ENCODE results near the gene NDUFB10. TPM values are rescaled to one million over a fixed set of nuclear protein-coding genes. Genes with fewer than 3 reads are reported as not detected.
"Not testable (repeated sequence)": the region's sequence is repeated elsewhere in the genome, so short reads cannot be mapped to it uniquely, and the experiment has no call there.

NDUFB10 gene
- total and polyA plus RNA-seq, 5 donors from 2014 or later: 65.1 to 288 (median 193) TPM

DNA sequence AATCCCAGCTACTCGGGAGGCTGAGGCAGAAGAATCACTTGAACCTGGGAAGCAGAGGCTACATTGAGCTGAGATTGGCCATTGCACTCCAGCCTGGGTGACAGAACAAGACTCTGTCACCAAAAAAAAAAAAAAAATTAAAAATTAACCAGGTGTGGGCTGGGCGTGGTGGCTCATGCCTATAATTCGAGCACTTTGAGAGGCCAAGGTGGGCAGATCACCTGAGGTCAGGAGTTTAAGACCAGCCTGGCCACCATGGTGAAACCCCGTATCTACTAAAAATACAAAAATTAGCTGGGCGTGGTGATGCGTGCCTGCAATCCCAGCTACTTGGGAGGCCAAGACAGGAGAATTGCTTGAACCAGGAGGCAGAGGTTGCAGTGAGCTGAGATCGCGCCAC lies 19.5 kb upstream of the NDUFB10 start:
- H3K27ac ChIP-seq (ENCODE audit: insufficient read depth, low read length, poor library complexity, severe bottlenecking); H3K27me3 Mint-ChIP-seq; ATAC-seq (ENCODE audit: low read depth in 2 of 2); H3K27ac Mint-ChIP-seq; H3K9me3 Mint-ChIP-seq; DNase-seq; H3K9me3 ChIP-seq (ENCODE audit: control insufficient read depth in 2 of 2, low read length in 2 of 2); H3K27me3 ChIP-seq (ENCODE audit: control insufficient read depth, insufficient read depth, low read length); H3K36me3 ChIP-seq (ENCODE audit: control insufficient read depth, insufficient read depth, low read length); H3K4me3 ChIP-seq (ENCODE audit: low read depth, low read length); H3K36me3 Mint-ChIP-seq: not testable (repeated sequence)
- peak overlapping the region in 1 of 4 donors; percentile 10 for H3K4me3 Mint-ChIP-seq
- H3K4me1 ChIP-seq (ENCODE audit: control insufficient read depth, insufficient read depth, low read length, poor library complexity, severe bottlenecking): peaks cover 23% of the 10 kb centered on the region
- H3K4me1 Mint-ChIP-seq: peaks cover 0 to 29% (median 9%) of the 10 kb centered on the region in 4 donors

DNA sequence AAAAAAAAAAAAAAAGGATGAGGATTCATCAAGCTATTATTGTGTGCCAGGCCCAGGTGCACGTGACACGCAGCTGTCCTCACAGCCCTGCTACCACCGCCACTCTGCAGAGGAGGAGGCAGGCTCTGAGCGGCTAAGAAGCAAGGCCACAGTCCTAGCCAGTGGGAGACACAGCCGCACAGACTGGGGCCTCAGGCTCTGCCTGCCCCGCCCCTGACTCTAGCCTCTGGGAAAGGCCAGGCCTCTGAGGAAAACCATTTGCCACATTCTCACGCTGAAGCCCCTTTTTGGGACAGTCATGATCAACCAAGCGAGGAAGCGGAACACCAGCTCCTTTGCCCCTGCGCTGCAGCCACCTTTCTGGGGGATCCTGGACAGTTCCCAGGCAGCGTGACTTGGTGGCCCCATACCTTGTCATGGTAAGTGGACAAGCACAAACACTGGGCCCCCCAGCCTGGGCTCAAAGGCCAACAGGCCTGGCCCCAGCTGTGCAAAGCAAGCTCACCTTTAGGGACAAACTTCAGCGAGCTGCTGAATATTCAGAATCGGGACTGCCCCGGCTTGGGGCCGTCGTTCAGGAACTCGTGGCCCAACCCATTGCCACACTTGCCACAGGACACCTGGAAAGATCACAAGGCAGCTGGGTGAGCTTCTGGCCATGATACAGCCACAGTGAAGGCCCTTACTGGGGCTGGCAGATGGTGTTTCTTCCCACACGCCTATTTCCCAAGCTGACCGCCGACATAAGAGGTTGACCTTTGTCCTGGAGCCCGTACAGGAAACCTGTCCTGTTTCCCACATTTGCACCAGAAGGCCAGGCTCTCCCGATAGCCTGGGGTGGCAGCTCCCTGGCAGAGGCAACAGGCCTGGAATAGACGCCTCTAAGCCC lies 18.8 kb upstream of the NDUFB10 start:
- Mint-ChIP-seq H3K36me3 (peaks cover 5% of the 10 kb centered on the region), H3K4me3 (peak overlapping the region in 1 of 4 donors; percentile 63), H3K9me3 (no peaks in the 10 kb centered on the region), H3K4me1 (peaks cover 0 to 29% (median 9%) of the 10 kb centered on the region in 4 donors), H3K27me3 (no peaks in the 10 kb centered on the region), H3K27ac (no peak overlapping the region)
- ATAC-seq (ENCODE audit: low read depth in 2 of 2): no peak
- peaks cover 23% of the 10 kb centered on the region for H3K4me1 ChIP-seq (ENCODE audit: control insufficient read depth, insufficient read depth, low read length, poor library complexity, severe bottlenecking)
- H3K9me3 ChIP-seq (ENCODE audit: control insufficient read depth in 2 of 2, low read length in 2 of 2): no peaks in the 10 kb centered on the region
- H3K36me3 ChIP-seq (ENCODE audit: control insufficient read depth, insufficient read depth, low read length): peaks cover 8% of the 10 kb centered on the region
- no peak overlapping the region for H3K4me3 ChIP-seq (ENCODE audit: low read depth, low read length)
- DNase-seq: no peak
- H3K27me3 ChIP-seq (ENCODE audit: control insufficient read depth, insufficient read depth, low read length): no peaks in the 10 kb centered on the region
- H3K27ac ChIP-seq (ENCODE audit: insufficient read depth, low read length, poor library complexity, severe bottlenecking): no peak overlapping the region

DNA sequence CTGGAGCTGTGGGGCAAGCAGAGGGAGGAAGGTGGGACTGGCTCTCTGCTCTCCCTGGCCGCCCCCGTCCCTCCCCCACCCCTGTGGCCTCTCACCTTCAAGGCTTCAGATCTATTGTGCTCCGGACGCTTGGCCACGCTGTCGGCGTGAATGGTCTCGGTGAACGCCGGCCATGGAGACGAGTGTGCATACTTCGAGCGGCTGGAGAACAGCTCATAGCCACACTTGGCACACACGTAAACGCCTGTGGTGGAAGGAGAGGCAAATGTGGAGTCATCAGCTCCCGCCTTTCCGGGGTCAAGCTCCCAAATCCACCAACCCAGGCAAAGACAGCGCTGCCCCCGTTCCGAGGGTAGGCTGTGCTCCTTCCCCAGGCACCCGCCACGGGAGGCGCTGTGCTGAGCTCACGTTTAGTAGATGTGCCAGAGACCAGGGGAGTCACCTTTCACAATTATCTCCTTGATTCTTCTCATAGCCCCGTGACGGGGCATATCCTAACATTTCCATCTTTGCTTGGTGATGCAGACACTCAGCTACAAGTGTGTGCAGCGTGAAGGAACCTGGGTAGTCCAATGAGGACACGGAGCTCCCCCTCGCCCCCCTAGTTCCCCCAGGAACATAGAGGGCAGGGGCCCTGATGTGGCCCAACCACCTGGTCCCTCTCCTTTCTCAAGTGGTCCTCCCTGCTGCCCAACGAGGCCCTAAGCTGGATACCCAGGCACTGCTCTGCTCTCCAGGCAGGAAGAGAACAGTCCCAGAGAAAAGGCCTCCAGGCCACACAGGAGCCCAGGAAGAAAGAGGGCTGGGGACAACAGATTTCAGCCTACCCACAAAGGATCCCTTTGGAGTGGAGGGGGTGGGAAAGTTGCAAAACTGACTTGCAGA lies 17.9 kb upstream of the NDUFB10 start:
- Histone ChIP-seq H3K4me3 (ENCODE audit: low read depth, low read length) (no peak overlapping the region), H3K9me3 (ENCODE audit: control insufficient read depth in 2 of 2, low read length in 2 of 2) (no peaks in the 10 kb centered on the region), H3K27me3 (ENCODE audit: control insufficient read depth, insufficient read depth, low read length) (no peaks in the 10 kb centered on the region), H3K36me3 (ENCODE audit: control insufficient read depth, insufficient read depth, low read length) (peaks cover 8% of the 10 kb centered on the region), H3K27ac (ENCODE audit: insufficient read depth, low read length, poor library complexity, severe bottlenecking) (no peak overlapping the region), H3K4me1 (ENCODE audit: control insufficient read depth, insufficient read depth, low read length, poor library complexity, severe bottlenecking) (peaks cover 23% of the 10 kb centered on the region)
- H3K27me3 Mint-ChIP-seq: no peaks in the 10 kb centered on the region
- no peaks in the 10 kb centered on the region for H3K9me3 Mint-ChIP-seq
- ATAC-seq (ENCODE audit: low read depth in 2 of 2) (no peak), DNase-seq (no peak)
- H3K27ac Mint-ChIP-seq: no peak overlapping the region
- peak overlapping the region; percentile 85 to 90 (median 87) for H3K4me3 Mint-ChIP-seq
- H3K36me3 Mint-ChIP-seq: peaks cover 5% of the 10 kb centered on the region
- H3K4me1 Mint-ChIP-seq: peaks cover 0 to 29% (median 9%) of the 10 kb centered on the region in 4 donors

DNA sequence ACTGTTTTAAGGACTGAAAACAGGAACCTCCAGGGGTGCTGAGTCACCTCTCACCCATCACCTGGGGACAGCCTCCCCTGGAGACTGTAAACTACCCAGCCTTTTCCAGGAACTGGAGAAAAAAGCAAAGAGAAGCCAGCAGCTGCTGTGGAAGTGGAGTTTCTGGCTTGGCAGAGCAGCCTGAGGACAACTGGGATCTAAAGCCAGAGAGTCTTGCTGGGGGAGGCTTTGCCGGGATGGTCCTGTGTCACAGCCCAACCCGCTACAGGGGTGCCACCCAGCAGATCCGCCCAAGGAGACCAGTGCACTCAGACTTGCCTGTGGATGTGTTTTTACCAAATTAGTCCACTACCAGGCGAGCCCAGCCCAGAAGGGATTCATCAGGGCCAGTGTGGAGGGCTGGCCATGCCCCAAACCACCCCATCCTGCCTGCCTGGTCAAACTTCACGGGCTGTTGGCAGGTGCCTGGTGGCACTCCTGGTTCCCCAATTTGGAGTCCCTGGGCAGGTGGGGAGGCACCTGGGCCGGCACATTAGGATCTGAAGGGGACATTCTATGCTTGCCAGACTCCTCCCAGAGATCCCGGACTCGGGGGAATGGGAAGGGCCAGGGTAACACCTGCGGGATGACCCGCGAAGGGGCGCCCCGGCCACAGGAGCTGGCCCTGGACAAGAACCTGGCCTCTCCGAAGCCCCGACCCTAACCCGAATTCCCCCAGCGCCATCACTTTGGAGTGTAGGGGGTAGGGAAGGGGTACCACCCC lies 17.1 kb upstream of the NDUFB10 start:
- Mint-ChIP-seq H3K36me3 (no peaks in the 10 kb centered on the region), H3K27ac (no peak overlapping the region), H3K4me3 (peak overlapping the region; percentile 85 to 96 (median 88)), H3K9me3 (no peaks in the 10 kb centered on the region), H3K4me1 (peaks cover 0 to 29% (median 9%) of the 10 kb centered on the region in 4 donors), H3K27me3 (no peaks in the 10 kb centered on the region)
- Histone ChIP-seq H3K27ac (ENCODE audit: insufficient read depth, low read length, poor library complexity, severe bottlenecking) (no peak overlapping the region), H3K27me3 (ENCODE audit: control insufficient read depth, insufficient read depth, low read length) (no peaks in the 10 kb centered on the region), H3K36me3 (ENCODE audit: control insufficient read depth, insufficient read depth, low read length) (peaks cover 8% of the 10 kb centered on the region), H3K9me3 (ENCODE audit: control insufficient read depth in 2 of 2, low read length in 2 of 2) (no peaks in the 10 kb centered on the region), H3K4me1 (ENCODE audit: control insufficient read depth, insufficient read depth, low read length, poor library complexity, severe bottlenecking) (peaks cover 23% of the 10 kb centered on the region), H3K4me3 (ENCODE audit: low read depth, low read length) (peak overlapping the region; percentile 37)
- ATAC-seq (ENCODE audit: low read depth in 2 of 2): no peak
- peak in 1 of 3 donors; percentile 61 for DNase-seq

DNA sequence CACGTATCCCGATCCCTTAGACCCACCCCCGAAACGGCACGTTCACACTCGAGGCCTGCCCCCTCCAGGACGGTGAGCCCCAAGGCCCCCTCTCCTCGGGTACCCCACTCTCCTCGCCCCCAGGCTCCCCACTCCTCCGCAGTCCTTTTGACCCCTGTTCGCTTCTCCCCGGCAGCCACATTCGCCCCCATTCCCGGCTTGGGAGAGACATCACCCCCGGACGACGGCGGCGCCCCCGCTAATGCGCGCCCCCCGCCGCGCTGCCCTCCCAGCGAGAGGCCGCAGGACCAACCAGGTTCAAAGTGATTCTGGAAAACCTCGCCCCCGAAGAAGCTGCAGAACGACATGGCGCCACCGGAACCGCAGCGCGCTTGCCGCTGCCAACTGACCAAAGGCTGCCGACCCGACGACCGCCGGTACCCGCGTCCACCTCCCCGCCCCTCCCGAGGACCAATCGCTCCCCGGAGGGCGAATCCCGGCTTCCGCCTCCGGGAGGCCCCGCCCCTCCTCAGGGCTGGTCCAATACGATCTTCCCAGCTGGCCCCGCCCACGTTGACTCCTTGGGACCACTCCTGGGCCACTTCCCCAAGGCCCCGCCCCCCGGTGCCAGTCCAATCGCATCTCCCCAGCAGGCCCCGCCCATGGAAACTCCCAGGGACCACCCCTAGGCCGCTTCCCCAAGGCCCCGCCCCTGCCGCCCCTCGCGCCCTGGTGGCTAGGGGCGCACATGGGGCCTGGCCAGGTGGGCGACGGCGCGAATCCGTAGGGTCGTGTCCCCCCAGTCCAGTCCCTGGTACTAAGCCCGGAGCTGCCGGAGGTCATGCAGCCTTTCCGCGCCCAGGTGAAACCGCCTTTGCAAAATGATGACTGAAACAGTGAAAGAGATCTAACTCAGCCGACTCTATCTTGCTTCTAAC lies 16.3 kb upstream of the NDUFB10 start, which contains the start of gene MSRB1:
TSS of gene MSRB1 (minus strand) at position 390 of the 917 bp plus-strand sequence. CDS start at position 347, 43 bp downstream.
- Mint-ChIP-seq H3K4me3 (peak within 1 kb of the TSS; percentile 85 to 96 (median 88)), H3K27me3 (peaks cover 5% of the 10 kb centered on the region), H3K4me1 (peaks cover 0 to 29% (median 9%) of the 10 kb centered on the region in 4 donors), H3K9me3 (no peaks in the 10 kb centered on the region), H3K27ac (peak within 1 kb of the TSS in 2 of 3 donors; percentile 71 to 85), H3K36me3 (no peaks in the 10 kb centered on the region)
- Histone ChIP-seq H3K9me3 (ENCODE audit: control insufficient read depth in 2 of 2, low read length in 2 of 2) (no peaks in the 10 kb centered on the region), H3K27me3 (ENCODE audit: control insufficient read depth, insufficient read depth, low read length) (no peaks in the 10 kb centered on the region), H3K4me3 (ENCODE audit: low read depth, low read length) (peak within 1 kb of the TSS; percentile 79), H3K27ac (ENCODE audit: insufficient read depth, low read length, poor library complexity, severe bottlenecking) (peak within 1 kb of the TSS; percentile 72), H3K36me3 (ENCODE audit: control insufficient read depth, insufficient read depth, low read length) (peaks cover 8% of the 10 kb centered on the region), H3K4me1 (ENCODE audit: control insufficient read depth, insufficient read depth, low read length, poor library complexity, severe bottlenecking) (peaks cover 23% of the 10 kb centered on the region)
- DNase-seq: peak; percentile 98 to 99 (median 99)
- peak; percentile 97 for ATAC-seq (ENCODE audit: low read depth in 2 of 2)

DNA sequence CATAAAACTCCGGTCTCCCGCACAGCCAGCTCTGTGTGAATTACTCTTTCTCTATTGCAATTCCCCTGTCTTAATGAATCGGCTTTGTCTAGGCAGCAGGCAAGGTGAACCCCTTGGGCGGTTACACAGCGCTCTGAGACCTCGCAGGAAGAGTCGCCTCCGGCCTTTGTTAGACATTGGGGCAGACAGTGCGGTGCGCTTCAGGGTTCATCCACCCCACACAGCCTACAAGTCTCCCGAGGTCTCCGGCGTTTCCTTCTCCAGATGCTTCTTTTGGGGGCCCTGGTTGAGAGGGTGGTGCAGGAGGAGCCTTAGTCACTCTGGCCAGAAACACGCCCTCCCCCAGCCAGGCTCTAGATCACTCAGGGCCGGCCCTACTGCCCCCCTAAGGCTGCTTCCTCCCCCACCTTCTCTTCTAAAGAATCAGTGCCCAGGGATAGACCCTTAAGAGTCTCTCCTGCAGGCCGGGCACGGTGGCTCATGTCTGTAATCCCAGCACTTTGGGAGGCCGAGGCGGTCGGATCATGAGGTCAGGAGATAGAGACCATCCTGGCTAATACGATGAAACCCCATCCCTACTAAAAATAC lies 14.6 kb upstream of the NDUFB10 start:
- Histone ChIP-seq H3K4me3 (ENCODE audit: low read depth, low read length) (no peak overlapping the region), H3K27me3 (ENCODE audit: control insufficient read depth, insufficient read depth, low read length) (no peaks in the 10 kb centered on the region), H3K9me3 (ENCODE audit: control insufficient read depth in 2 of 2, low read length in 2 of 2) (no peaks in the 10 kb centered on the region), H3K4me1 (ENCODE audit: control insufficient read depth, insufficient read depth, low read length, poor library complexity, severe bottlenecking) (peaks cover 23% of the 10 kb centered on the region), H3K27ac (ENCODE audit: insufficient read depth, low read length, poor library complexity, severe bottlenecking) (no peak overlapping the region), H3K36me3 (ENCODE audit: control insufficient read depth, insufficient read depth, low read length) (no peaks in the 10 kb centered on the region)
- ATAC-seq (ENCODE audit: low read depth in 2 of 2) (no peak), DNase-seq (no peak)
- H3K4me3 Mint-ChIP-seq: peak overlapping the region; percentile 85 to 93 (median 88)
- H3K4me1 Mint-ChIP-seq: peaks cover 0 to 29% (median 9%) of the 10 kb centered on the region in 4 donors
- peaks cover 5% of the 10 kb centered on the region for H3K27me3 Mint-ChIP-seq
- H3K9me3 Mint-ChIP-seq: no peaks in the 10 kb centered on the region
- H3K36me3 Mint-ChIP-seq: no peaks in the 10 kb centered on the region
- peak overlapping the region in 1 of 3 donors; percentile 71 for H3K27ac Mint-ChIP-seq
